GM23248 (cell line): ENCODE data around the gene PATJ. TPM values are rescaled to one million over a fixed set of nuclear protein-coding genes. Genes with fewer than 3 reads are reported as not detected.

Source experiments
- DNase-seq: peaks from one replicate; pipeline ENCODE4 v3.0.0-alpha.2; 2015
- H2AFZ ChIP-seq: fragments of 200-600 bp; sonication (generic); 2 replicates; pipeline ENCODE4 v1.6.1; 2016; ENCODE audit warnings: antibody characterized with exemption
- H3F3A ChIP-seq: fragments of 200-600 bp; sonication (generic); 2 replicates; pipeline ENCODE4 v1.6.1; 2016; ENCODE audit warnings: mild to moderate bottlenecking, antibody characterized with exemption, mixed run types; ENCODE audit not compliant: insufficient read depth
- H3K27ac ChIP-seq: fragments of 200-600 bp; sonication (generic); 2 replicates; pipeline ENCODE4 v1.5.1; 2016; ENCODE audit warnings: mild to moderate bottlenecking
- H3K27me3 ChIP-seq: fragments of 200-600 bp; sonication (generic); replicated peaks from 2 replicates; pipeline ENCODE4 v1.6.1; 2016; ENCODE audit warnings: mild to moderate bottlenecking; ENCODE audit not compliant: insufficient read depth
- H3K36me3 ChIP-seq: fragments of 200-600 bp; sonication (generic); 2 replicates; pipeline ENCODE4 v1.6.1; 2016; ENCODE audit warnings: low read depth, mild to moderate bottlenecking
- H3K4me1 ChIP-seq: fragments of 200-600 bp; sonication (generic); 2 replicates; pipeline ENCODE4 v1.6.1; 2016; ENCODE audit warnings: mild to moderate bottlenecking; ENCODE audit not compliant: insufficient read depth
- H3K4me2 ChIP-seq: fragments of 200-600 bp; sonication (generic); one replicate; pipeline ENCODE4 v1.6.1; 2016; ENCODE audit warnings: mild to moderate bottlenecking; ENCODE audit not compliant: unreplicated experiment
- H3K4me3 ChIP-seq: fragments of 200-600 bp; sonication (generic); 2 replicates; pipeline ENCODE4 v1.5.1; 2016; ENCODE audit warnings: mild to moderate bottlenecking
- H3K79me2 ChIP-seq: fragments of 200-600 bp; sonication (generic); 2 replicates; pipeline ENCODE4 v1.6.1; 2016; ENCODE audit warnings: mild to moderate bottlenecking; ENCODE audit not compliant: insufficient read depth
- H3K9ac ChIP-seq: fragments of 200-600 bp; sonication (generic); 2 replicates; pipeline ENCODE4 v1.6.1; 2016; ENCODE audit warnings: mild to moderate bottlenecking
- H3K9me2 ChIP-seq: fragments of 200-600 bp; sonication (generic); 2 replicates; pipeline ENCODE4 v1.6.1; 2016; ENCODE audit warnings: mixed run types, mild to moderate bottlenecking, moderate library complexity; ENCODE audit not compliant: insufficient read depth
- H3K9me3 ChIP-seq: fragments of 200-600 bp; sonication (generic); one replicate; pipeline ENCODE4 v1.6.1; 2017; ENCODE audit warnings: low read depth
- H4K20me1 ChIP-seq: fragments of 200-600 bp; sonication (generic); 2 replicates; pipeline ENCODE4 v1.6.0; 2016; ENCODE audit not compliant: insufficient read depth
- EZH2 ChIP-seq: fragments of 200-600 bp; sonication (generic); IDR thresholded peaks from 2 replicates; pipeline ENCODE4 v1.6.1; 2018; ENCODE audit warnings: antibody characterized with exemption, mild to moderate bottlenecking; ENCODE audit not compliant: insufficient read depth, poor library complexity, severe bottlenecking
- EZH2phosphoT487 ChIP-seq: fragments of 200-600 bp; sonication (generic); IDR thresholded peaks from 2 replicates; pipeline ENCODE4 v1.6.1; 2018; ENCODE audit warnings: antibody characterized with exemption, moderate library complexity, mild to moderate bottlenecking, low read depth; ENCODE audit not compliant: insufficient read depth
- WGBS, 2 experiments: methylation state at CpG; one replicate each; pipeline ENCODE4 v1.1.6; 2015 to 2017; ENCODE audit warnings: low lambda C conversion rate in 2 of 2, low coverage in 1 of 2; ENCODE audit errors: missing lambda C conversion rate in 2 of 2; 5-methylcytosine and 5-hydroxymethylcytosine counted together
- in situ Hi-C: fragments of 300-500 bp; cut with MboI; formaldehyde crosslinking; loops from 2 replicates; pipeline ENCODE4 v1.15.0; 2020
- polyA plus RNA-seq: library from polyadenylated mRNA; unstranded; fragments of >200 nt; fragmentation: Nextera tagmentation; extraction: Ambion mirVana; gene quantifications from 2 replicates; pipeline ENCODE4 v1.2.1, GENCODE V29; 2016
- total RNA-seq: library from RNA; depleted of rRNA; stranded (reverse); fragments of >200 nt; shearing (Covaris generic); gene quantifications from 2 replicates; pipeline ENCODE4 v1.2.3, GENCODE V29; 2014

PATJ gene
- total and polyA plus RNA-seq, 2 experiments from 2014 or later: 5.3 to 6.1 TPM

GRCh38 chr1:62034790-62035189 is 292.5 kb downstream of the PATJ start:
- H4K20me1 ChIP-seq: no peaks in the 10 kb centered on the region
- no peak for DNase-seq
- in situ Hi-C loops: no loop called here
- no peak overlapping the region for H3K27ac ChIP-seq
- no peak overlapping the region for H3K9ac ChIP-seq
- 89 to 95% methylated on average over 4 of the region's 4 CpGs for whole genome bisulfite sequencing, 2 experiments
- no peaks in the 10 kb centered on the region for H3K4me1 ChIP-seq
- H3K9me2 ChIP-seq: no peaks in the 10 kb centered on the region
- no peak overlapping the region for H3K4me3 ChIP-seq
- TF ChIP-seq EZH2phosphoT487 (no peak), EZH2 (no peak)
- no peak overlapping the region for H2AFZ ChIP-seq
- no peaks in the 10 kb centered on the region for H3K36me3 ChIP-seq
- H3K27me3 ChIP-seq: no peaks in the 10 kb centered on the region
- no peaks in the 10 kb centered on the region for H3K9me3 ChIP-seq
- H3K4me2 ChIP-seq: no peak overlapping the region
- H3K79me2 ChIP-seq: no peaks in the 10 kb centered on the region
- H3F3A ChIP-seq: no peaks in the 10 kb centered on the region

DNA sequence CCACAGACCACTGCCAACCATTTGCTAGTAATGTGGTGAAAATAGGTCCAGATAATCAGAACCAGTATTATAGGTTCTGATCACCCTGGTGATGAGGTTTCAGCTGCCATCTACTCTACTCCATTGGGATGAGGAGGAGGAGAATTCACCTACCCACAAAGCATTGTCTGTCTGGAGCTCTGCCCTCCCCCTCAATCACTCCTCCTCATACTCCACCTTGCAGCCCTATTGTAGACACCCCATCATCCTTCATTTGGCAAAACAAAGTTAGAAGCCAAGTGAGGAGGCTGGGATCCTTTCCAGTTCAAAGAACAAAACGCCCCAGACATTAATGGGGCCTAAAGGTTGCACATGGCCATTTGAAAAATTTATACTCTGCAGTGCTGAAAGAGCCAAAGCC is 295.0 kb downstream of the PATJ start:
- no peak overlapping the region for H3K9ac ChIP-seq
- H3K27ac ChIP-seq: no peak overlapping the region
- no peaks in the 10 kb centered on the region for H3K4me1 ChIP-seq
- no peaks in the 10 kb centered on the region for H3K27me3 ChIP-seq
- no peak overlapping the region for H2AFZ ChIP-seq
- no peak overlapping the region for H3K4me2 ChIP-seq
- in situ Hi-C loops: no loop called here
- H3K9me3 ChIP-seq: no peaks in the 10 kb centered on the region
- no peaks in the 10 kb centered on the region for H3K9me2 ChIP-seq
- TF ChIP-seq EZH2phosphoT487: no peak
- no peak for TF ChIP-seq EZH2
- H3K79me2 ChIP-seq: no peaks in the 10 kb centered on the region
- WGBS, 2 experiments: 23 to 33% methylated on average over 1 of the region's 1 CpG
- no peaks in the 10 kb centered on the region for H3F3A ChIP-seq
- no peak for DNase-seq
- no peak overlapping the region for H3K4me3 ChIP-seq
- no peaks in the 10 kb centered on the region for H3K36me3 ChIP-seq
- no peaks in the 10 kb centered on the region for H4K20me1 ChIP-seq

DNA sequence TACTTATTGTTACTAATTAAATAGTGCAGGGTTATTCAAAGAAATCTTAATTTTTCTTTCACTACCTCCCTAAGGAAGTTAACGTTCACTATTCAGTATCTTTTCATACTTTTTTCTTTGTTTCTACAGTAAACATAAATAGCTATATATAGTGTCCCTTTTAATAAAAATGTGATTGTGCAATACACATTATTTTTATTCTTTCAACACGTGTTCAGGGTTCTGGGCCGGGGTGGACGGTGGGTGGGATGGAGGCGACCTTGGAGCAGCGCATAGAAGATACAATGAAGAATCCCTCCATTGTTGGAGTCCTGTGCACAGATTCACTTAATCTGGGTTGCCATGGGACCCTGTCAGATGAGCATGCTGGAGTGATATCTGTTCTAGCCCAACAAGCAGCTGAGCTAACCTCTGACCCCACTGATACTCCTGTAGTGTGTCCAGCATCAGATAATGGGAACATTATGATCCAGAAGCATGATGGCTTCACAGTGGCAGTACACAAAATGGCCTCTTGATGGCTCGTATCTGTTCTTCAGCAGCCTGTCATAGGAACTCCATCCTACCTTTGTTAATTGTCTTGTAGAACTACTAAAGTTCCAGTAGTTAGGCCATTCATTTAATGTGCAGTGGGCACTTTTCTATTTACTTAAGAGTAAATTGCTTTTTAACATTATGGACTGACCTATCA is 296.5 kb downstream of the PATJ start:
- TF ChIP-seq EZH2 (no peak), EZH2phosphoT487 (no peak)
- Histone ChIP-seq H2AFZ (no peak overlapping the region), H3K4me2 (no peak overlapping the region), H4K20me1 (no peaks in the 10 kb centered on the region), H3K4me3 (no peak overlapping the region), H3K9me2 (no peaks in the 10 kb centered on the region), H3K79me2 (no peaks in the 10 kb centered on the region), H3K9me3 (no peaks in the 10 kb centered on the region), H3K9ac (no peak overlapping the region), H3K27ac (no peak overlapping the region), H3F3A (no peaks in the 10 kb centered on the region), H3K4me1 (no peaks in the 10 kb centered on the region), H3K36me3 (no peaks in the 10 kb centered on the region), H3K27me3 (no peaks in the 10 kb centered on the region)
- DNase-seq: no peak
- in situ Hi-C loops: no loop called here
- WGBS, 2 experiments: 72 to 73% methylated on average over 7 of the region's 7 CpGs

- DNase-seq: no peak
- H3K9me3 ChIP-seq: no peaks in the 10 kb centered on the region
- H3K27me3 ChIP-seq: no peaks in the 10 kb centered on the region
- no peaks in the 10 kb centered on the region for H3F3A ChIP-seq
- no peaks in the 10 kb centered on the region for H3K36me3 ChIP-seq
- H4K20me1 ChIP-seq: no peaks in the 10 kb centered on the region
- H3K27ac ChIP-seq: no peak overlapping the region
- in situ Hi-C loops: no loop called here
- no peaks in the 10 kb centered on the region for H3K9me2 ChIP-seq
- H3K4me1 ChIP-seq: no peaks in the 10 kb centered on the region
- no peak overlapping the region for H2AFZ ChIP-seq
- 92 to 93% methylated on average over 2 of the region's 2 CpGs for WGBS, 2 experiments
- H3K79me2 ChIP-seq: no peaks in the 10 kb centered on the region
- H3K4me3 ChIP-seq: no peak overlapping the region
- H3K4me2 ChIP-seq: no peak overlapping the region
- H3K9ac ChIP-seq: no peak overlapping the region
- TF ChIP-seq EZH2 (no peak), EZH2phosphoT487 (no peak)
Measured at GRCh38 chr1:62040450-62040849, 298.2 kb downstream of the PATJ start.

DNA sequence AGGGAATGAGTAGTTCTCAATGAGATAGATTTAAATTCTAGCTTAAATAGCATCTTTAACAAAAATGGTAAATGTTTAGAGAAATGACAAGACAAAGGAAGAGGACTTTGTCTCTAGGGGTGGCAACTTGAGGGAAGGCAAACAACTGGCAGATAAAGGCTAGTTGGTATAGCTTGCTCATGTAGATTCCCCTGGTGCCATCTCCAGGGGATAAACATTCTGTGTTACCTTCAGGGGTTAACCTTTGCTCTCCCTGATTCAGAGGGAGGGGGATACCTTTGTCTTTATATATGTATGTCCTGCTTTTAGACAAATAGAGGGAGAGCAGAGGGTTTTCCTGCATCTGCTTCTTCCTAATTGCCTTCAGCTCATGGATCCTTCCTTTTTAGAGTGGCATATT is 298.7 kb downstream of the PATJ start:
- in situ Hi-C loops: no loop called here
- Histone ChIP-seq H3K9me3 (no peaks in the 10 kb centered on the region), H3K4me2 (no peak overlapping the region), H3K9me2 (no peaks in the 10 kb centered on the region), H2AFZ (no peak overlapping the region), H3K27me3 (no peaks in the 10 kb centered on the region), H3K4me1 (no peaks in the 10 kb centered on the region), H3K4me3 (no peak overlapping the region), H3K27ac (no peak overlapping the region), H3K9ac (no peak overlapping the region), H3K79me2 (no peaks in the 10 kb centered on the region), H4K20me1 (no peaks in the 10 kb centered on the region), H3K36me3 (no peaks in the 10 kb centered on the region), H3F3A (no peaks in the 10 kb centered on the region)
- TF ChIP-seq EZH2phosphoT487 (no peak), EZH2 (no peak)
- DNase-seq: no peak
